ENCODE data around the gene SNAI1. TPM values are rescaled to one million over a fixed set of nuclear protein-coding genes. Genes with fewer than 3 reads are reported as not detected.

Gene SNAI1
- total RNA-seq, 1 donor from 2014 or later = 0.72 TPM

GRCh38 chr20:50032955-50033666 is 50.3 kb downstream of the SNAI1 start:
- DNase-seq (ENCODE audit: low read depth) = no peak

- peak; percentile 61 for DNase-seq (ENCODE audit: low read depth)
Measured at GRCh38 chr20:50034567-50035180, 51.9 kb downstream of the SNAI1 start.

DNA sequence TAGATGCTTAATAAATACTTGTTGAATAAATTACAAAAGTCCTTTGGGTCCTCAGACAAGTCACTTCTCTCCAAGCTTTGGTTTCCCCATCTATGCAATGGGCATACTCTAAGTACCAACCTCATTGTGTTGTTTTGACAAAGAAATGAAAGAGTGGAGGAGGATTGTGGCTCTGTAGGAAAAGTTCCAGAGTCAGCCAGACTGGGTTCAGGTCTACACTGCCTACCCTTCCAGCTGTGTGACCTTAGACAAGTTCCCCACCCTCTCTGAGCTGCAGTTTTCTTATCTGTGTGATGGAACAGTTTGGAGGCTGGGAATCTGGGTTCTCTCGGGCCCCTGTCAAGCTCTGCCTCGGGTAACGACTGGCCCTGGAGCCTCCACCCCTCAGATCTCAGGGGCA is 53.9 kb downstream of the SNAI1 start:
- no peak for DNase-seq (ENCODE audit: low read depth)

DNA sequence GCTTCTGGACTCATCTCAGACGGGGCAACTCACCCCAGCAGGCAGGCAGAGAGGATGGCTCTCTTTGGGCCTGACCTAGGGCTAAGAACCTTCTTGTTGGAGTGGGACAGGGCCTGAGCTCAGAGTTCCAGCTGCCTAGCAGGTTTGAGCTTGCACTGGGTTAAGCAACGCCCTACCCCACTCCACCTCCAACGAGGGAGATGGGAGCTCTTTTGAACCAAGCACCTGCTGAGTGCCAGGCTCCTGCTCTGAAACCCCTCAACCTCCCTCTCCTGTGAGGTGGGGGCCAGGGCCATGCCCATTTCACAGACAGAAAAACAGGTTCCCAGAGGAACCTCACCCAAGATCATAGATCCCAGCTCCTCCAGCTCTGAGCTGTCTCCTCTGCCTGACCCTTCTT is 54.3 kb downstream of the SNAI1 start:
- DNase-seq (ENCODE audit: low read depth) = no peak

DNA sequence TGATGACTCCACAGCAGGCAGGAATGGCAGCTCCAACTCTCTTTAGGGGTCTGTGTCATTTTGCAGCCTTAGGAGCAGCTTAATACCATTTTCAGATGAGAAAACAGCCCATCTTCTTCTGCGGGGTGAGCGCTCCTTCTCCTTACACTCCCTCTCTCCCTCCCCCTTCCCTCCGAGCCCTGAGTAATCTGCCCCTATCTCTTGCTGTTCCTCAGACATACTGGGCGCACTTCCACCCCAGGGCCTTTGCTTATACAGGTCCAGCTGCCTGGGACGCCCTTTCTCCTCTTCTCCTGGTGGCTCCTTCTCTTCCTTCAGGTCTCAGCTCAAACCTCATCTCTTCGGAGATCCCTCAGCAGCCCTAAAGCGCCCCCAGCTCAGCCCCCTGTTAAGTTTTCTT is 54.8 kb downstream of the SNAI1 start:
- no peak for DNase-seq (ENCODE audit: low read depth)

DNA sequence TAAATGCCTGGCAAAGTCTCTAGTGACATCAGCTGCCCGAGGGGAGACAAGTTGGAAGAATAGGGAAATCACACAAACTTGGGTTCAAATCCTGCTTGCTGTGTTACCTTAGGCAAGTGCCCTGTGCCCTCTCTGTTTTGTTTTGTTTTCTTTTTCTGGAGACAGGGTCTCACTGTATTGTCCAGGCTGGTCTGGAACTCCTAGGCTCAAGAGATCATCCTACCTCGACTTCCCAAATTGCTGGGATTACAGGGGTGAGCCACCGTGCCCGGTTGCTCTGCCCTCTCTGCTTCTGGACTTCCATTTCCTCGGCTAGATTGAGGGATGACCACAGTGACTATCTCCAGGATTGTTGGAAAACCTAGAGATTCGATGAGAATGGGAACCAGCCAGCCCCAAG is 55.4 kb downstream of the SNAI1 start:
- DNase-seq (ENCODE audit: low read depth) = no peak

Other genes starting within 250 kb of the SNAI1 start
- 8.0 and 9.1 TPM in 2 replicates for gene SLC9A8, start 170.2 kb upstream of the SNAI1 start, total RNA-seq
- 4.1 and 4.8 TPM in 2 replicates for gene SPATA2, start 67.5 kb upstream of the SNAI1 start, total RNA-seq
- gene RNF114, start 46.6 kb upstream of the SNAI1 start, total RNA-seq = 87.9 and 107 TPM in 2 replicates
- gene UBE2V1, start 130.2 kb downstream of the SNAI1 start, total RNA-seq = 86.8 and 96.8 TPM in 2 replicates
- 51.8 and 56.6 TPM in 2 replicates for gene PEDS1, start 170.7 kb downstream of the SNAI1 start, total RNA-seq
- gene CEBPB, start 207.8 kb downstream of the SNAI1 start, total RNA-seq = 29.6 and 31.3 TPM in 2 replicates

All from myocyte (in vitro differentiated cells).